ENCODE results near the gene PLCB1.

- TF ChIP-seq EZH2 (IDR thresholded peaks at IDR 0.05; ENCODE audit: low read depth) (no peak), CTCF (conservative IDR thresholded peaks at IDR 0.05) (no peak)
Measured at GRCh38 chr20:8714206-8714605, 582.1 kb downstream of the PLCB1 start.

Data from PC-9 (cell line).